ENCODE results near the gene FBXO33.

The FBXO33 gene, protein sequence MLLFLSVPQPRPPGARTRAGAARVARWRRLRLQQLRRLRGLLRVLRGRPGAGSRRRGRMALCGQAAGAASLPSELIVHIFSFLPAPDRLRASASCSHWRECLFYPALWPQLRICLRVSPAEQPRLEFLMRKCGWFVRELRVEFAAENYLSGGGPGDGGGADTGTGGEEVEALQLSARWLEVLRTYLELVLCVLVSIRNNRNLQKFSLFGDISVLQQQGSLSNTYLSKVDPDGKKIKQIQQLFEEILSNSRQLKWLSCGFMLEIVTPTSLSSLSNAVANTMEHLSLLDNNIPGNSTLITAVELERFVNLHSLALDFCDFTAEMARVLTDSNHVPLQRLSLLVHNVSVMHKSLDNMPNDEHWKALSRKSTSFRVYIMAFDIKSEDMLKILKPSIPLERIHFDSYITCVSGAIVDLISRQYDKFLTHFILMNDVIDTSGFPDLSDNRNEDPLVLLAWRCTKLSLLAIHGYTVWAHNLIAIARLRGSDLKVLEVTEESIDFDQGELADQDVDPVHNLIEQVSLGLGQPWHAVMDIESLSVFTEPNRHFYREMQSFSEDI

DNA sequence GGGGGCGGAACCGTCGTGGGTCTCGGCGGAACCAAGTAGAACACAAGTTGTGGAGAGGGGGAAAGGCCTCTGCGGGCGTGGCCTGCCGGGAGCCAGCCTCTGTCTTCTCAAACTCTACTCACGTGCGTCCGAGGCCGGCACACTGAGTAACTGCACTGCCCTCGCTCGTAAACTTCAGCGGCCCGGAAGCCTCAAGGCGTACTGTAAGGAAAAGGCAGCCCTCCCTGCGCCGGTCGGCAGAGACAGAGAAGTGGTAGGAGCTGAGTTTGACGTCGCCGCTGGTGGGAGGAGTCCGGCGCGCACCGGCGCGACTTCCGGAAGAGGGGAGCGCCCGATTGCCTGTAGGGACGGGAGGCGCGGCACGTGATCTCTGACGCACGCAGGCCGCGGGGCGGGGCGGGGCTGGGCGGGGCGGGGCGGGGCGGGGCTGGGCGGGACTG, at the start of gene FBXO33:
FBXO33 (minus strand) TSS at position 255 of the 440 bp plus-strand sequence. CDS start 271 bp downstream, outside the sequence.
- DNase-seq (ENCODE audit: low read depth) = peak; percentile 94

DNA sequence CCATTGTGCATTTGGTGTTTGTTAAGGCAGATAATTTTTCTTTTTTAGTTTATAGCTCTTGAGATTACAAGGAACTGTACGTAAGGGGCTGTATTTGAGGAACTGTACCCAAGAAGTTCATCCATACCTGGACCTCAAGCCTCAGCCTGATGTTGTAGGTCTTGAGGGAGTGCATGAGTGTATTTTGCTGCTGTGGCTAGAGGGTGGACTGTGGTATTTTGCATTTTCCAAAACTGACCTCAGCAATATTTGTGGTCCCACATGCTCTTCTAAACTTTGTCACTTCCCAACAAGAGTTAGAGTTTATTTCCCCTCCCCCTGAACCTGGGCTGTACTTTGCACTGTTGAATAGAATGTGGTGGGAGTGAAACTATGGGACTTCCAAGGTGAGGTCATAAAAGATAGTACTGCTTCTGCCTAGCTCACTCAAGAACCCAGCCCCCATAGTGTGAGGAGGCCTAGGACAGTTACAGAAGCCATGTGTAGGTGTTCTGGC, 42.2 kb upstream of the FBXO33 start:
- DNase-seq (ENCODE audit: low read depth) = no peak

DNA sequence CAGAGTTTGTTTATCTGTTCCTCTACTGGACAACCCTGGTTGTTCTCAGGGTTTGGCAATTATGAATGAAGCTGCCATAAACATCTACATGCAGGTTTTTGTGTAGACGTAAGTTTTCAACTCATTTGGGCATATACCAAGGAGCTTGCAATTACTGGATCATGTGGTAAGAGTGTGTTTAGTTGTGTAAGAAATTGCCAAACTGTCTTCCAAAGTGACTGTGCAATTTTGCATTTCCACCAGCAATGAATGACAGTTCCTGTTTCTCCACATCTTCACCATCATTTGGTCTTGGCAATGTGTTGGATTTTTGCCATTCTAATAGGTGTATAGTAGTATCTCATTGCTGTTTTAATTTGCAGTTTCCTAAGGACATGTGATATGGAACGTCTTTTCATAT, 39.8 kb upstream of the FBXO33 start:
- no peak for DNase-seq (ENCODE audit: low read depth)

DNA sequence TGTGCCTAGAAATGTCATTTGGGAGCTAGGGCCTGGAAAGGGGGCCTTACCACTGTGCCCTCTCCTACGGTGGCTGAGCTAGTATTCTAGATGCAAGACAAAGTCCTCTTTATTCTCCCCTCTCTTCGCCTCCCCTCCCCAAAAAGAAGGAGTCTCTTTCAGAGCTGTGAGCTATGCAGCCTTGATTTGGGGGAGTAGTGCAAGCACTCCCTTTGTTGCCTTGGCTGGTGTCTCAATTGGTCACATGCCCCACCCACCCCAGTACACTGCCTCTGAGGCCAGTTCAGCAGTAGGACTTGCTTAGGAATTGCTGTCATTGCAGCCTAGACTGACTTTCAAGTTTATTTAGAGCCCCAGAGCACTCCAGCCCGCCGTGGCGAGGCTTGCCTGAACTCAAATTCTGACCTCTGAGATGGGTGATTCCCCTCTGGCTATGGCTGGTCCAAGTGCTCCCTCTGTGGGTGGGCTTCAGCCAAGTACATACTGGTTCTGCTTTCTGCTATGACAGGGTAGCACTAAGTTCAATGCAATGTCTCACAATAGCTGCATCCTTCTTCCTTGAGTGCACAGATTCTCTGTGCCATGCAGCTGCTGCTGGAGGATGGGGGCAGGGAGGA, 37.0 kb upstream of the FBXO33 start:
- DNase-seq (ENCODE audit: low read depth) = no peak

- DNase-seq (ENCODE audit: low read depth) = no peak
Measured at GRCh38 chr14:39467889-39468524, 35.8 kb upstream of the FBXO33 start.

DNA sequence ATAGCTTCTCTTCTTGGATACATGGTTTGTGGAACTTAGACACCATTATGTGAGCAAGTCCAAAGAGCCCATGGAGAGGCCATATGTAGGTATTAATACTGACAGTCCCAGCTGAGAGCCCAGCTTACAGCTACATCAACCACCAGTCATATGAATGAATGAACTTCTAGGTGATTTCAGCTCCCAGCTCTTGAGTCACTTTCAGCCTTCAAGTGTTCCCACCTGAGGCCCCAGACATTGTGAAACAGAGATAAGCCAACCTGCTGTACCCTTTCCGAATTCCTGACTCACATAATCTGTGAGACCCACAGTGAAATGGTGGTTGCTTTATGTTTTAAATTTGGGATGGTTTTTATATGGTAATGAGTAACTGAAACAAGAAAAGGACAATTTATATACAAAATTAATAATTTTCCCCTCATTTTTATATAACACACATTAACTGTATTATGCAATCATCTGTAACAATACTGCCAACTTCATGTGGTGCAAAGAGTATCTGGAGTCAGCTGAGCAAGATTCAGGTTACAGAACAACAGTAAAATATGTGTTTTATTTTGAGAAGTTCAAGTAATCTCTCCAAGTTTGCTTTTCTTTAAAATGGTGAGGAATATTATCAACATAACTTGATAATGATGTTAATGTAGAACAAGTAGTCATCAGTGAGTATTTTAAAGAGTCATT, 27.7 kb upstream of the FBXO33 start:
- no peak for DNase-seq (ENCODE audit: low read depth)

- DNase-seq (ENCODE audit: low read depth) = no peak
Measured at GRCh38 chr14:39456702-39457250, 24.5 kb upstream of the FBXO33 start.

DNA sequence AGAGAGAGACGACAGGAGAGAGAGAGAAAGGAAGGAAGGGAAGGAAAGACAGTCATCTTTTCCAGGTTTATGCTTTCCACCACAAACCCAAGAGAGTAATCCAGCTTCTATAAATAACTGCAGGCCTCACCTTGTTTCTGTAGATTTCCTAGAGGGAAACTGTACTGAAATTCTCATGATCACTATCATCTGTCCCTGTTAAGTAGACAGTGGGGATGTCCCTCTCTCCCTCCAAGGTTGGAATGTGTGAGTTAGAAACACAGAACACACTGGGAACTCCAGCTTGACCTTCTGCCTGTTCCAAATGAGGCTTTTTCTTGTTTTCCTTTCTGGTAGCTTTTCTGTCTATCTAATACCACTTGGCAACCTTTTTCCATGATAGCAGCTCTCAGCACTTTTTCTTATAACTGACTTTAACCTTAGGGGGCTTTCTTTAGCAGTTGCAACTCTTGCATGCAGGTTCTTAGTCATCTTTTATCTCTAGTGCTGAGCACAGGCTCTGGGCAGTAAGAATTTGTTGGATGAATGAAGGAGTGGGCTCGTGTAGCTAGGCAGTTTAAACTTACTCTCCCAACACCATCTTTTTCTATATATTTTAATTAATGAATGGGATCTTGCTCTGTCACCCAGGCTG, 22.8 kb upstream of the FBXO33 start:
- DNase-seq (ENCODE audit: low read depth) = no peak

- DNase-seq (ENCODE audit: low read depth) = no peak
Measured at GRCh38 chr14:39452680-39453079, 20.4 kb upstream of the FBXO33 start.

GRCh38 chr14:39451811-39452210, 19.6 kb upstream of the FBXO33 start:
- DNase-seq (ENCODE audit: low read depth) = no peak

GRCh38 chr14:39447175-39447661, 15.0 kb upstream of the FBXO33 start:
- DNase-seq (ENCODE audit: low read depth) = no peak

- DNase-seq (ENCODE audit: low read depth) = no peak
Measured at GRCh38 chr14:39446131-39446744, 14.0 kb upstream of the FBXO33 start.

DNA sequence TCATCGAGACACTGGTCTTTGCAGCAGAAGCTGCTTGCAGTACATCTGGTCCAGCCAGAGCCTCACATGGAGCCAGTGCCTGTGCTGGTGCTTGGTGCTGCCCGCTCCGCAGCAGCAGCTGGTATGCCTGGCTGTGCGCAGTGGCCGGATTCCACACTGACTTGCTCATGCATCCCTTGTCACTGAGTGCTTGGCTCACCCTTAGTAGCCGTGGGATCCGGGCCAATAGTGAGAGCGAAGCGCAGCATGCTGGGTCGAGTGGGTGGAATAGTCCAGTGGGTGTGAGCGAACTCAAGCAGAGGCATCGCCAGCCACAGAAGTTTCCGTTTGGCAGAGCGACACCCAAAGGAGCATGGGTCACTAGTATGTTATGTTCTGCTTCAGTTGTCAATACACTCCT, 10.1 kb upstream of the FBXO33 start:
- DNase-seq (ENCODE audit: low read depth) = no peak

DNA sequence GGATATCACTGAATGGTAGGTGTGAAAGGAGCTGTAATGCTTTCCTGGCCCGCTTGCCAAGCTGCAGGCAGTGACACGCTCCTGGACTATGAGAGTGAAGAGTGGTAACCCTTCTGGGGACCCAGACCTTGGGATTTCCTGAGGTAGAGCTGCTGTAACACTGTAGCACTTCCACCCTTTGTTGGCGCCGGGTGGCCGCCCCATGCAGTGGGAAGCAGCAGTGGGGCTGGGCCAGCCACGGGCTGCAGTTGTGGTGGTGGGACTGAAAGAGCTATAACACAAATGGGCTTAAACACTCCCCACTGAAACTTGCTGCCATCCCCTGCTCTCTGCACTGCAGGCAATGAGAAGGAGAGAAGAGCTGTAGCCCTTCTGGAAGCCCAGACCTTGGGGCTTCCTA, 9.6 kb upstream of the FBXO33 start:
- DNase-seq (ENCODE audit: low read depth) = no peak

- DNase-seq (ENCODE audit: low read depth) = no peak
Measured at GRCh38 chr14:39440975-39441374, 8.7 kb upstream of the FBXO33 start.

- no peak for DNase-seq (ENCODE audit: low read depth)
Measured at GRCh38 chr14:39435241-39435640, 3.0 kb upstream of the FBXO33 start.

DNA sequence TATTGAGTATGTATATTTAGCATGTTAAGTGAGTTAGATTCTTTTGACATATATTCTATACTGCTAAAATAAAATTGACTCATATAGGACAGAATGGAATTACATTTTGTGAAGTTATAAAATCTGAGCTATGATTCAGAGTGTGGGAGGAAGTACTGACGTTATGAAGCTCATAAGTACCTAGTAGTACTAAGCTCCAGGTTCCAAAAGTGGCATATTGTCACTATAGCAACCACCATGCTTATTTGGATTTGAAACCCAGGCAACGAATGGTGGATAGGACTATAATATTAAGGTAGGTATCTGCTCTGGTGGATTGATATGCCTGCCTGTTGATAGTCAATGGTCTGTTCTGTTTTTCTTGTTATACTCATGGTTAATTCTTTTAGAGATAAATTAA, 2.2 kb upstream of the FBXO33 start:
- DNase-seq (ENCODE audit: low read depth) = no peak

DNA sequence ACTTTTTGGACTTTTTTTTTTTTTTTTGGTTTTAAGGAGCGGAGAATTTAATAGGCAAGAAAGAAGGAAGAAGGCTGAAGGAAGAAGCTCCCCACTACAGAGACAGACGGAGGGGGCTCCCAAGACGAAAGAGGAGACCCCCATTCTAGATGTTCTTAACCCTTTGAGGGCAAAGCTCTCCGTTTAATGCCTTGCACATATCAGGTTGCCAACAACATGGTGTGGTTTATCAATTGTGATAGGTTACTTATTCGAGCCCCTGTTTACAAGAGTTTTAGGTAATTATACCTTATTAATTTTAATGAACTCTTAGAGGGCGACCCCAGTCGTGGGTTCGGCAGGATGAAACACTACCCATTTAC, 1.2 kb upstream of the FBXO33 start:
- DNase-seq (ENCODE audit: low read depth) = no peak

- peak; percentile 63 for DNase-seq (ENCODE audit: low read depth)
Measured at GRCh38 chr14:39432619-39433451, 602 bp upstream of the FBXO33 start.
